LNCAP (cell line): Measurements from ENCODE around the gene CTBP1.

Experiments used
- TF ChIP-seq, protein P1 (sequence below): fragments of 450-650 bp; IDR thresholded peaks from 2 replicates; pipeline ENCODE4 v1.5.1; 2017; ENCODE audit warnings: mild to moderate bottlenecking

CTBP1 gene

GRCh38 chr4:1205586-1206298 is 43.2 kb downstream of the CTBP1 start:
- TF ChIP-seq, protein P1, sequence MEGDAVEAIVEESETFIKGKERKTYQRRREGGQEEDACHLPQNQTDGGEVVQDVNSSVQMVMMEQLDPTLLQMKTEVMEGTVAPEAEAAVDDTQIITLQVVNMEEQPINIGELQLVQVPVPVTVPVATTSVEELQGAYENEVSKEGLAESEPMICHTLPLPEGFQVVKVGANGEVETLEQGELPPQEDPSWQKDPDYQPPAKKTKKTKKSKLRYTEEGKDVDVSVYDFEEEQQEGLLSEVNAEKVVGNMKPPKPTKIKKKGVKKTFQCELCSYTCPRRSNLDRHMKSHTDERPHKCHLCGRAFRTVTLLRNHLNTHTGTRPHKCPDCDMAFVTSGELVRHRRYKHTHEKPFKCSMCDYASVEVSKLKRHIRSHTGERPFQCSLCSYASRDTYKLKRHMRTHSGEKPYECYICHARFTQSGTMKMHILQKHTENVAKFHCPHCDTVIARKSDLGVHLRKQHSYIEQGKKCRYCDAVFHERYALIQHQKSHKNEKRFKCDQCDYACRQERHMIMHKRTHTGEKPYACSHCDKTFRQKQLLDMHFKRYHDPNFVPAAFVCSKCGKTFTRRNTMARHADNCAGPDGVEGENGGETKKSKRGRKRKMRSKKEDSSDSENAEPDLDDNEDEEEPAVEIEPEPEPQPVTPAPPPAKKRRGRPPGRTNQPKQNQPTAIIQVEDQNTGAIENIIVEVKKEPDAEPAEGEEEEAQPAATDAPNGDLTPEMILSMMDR, result no peak

DNA sequence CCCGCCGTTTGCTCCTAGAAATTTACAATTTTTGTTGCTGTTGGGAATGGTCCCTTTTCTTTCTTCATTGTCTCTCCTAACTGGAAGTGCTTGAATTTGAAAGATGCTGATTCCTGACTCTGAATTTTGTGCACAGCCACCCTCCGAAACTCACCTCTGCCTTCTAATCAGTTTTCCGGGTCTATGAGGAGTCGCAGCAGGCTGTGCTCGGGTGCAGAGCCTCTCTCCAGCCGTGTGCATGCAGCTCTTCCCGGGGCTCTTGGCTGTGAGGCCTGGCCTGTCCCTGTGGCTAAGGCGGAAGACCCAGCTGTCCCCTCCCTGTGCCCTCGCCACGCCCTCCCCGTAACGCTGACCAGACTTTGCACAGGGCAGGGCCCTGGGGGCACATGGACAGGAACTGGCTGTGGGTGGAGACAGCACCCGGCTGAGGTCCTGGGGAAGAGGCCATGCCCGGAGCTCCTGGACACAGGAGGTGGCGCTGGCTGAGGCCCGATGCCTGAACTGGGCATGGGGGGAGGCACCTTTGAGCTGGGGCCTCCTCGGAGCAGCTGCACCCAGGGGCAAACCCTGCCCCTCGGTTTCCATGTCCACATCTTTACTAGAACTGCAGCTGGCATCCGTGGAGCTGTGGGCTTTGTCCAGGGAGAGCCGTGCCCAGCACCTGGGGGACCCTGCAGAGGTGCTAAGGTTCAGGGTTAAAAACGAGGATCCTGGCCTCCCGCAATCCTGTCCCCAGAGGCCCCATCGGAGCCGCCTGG is 43.9 kb downstream of the CTBP1 start:
- TF ChIP-seq, protein P1, result no peak

DNA sequence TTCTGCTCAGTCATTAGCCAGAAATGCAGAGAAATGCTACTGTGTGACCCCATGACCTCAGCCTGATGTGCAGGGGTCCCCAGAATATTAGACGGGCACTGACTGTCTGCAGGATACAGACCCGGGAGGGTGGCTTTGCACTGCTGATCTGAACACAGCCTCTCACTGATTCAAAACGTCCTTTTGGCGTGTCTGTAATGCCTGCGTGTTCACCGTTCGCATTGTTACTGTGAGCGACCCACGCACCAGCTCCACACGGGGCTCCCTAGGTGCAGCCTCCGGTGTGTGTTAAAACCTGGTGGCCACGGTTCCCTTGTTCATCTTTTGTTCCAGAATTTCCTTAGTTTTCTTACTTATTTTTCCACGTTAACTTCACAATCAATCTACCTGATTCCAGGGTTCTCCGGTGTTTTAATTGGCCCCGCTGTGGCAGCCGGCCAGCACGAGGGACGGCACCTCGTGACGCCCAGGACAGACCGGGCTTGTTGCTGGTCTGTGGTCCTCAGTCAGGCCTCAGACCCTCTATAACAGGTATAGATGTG is 44.6 kb downstream of the CTBP1 start:
- TF ChIP-seq, protein P1, result no peak

- TF ChIP-seq, protein P1, result no peak
These were observed 45.8 kb downstream of the CTBP1 start for GRCh38 chr4:1203026-1203616.

- TF ChIP-seq, protein P1, result no peak
These were observed 46.4 kb downstream of the CTBP1 start for GRCh38 chr4:1202526-1203011.

GRCh38 chr4:1201851-1202525 is 46.9 kb downstream of the CTBP1 start:
- TF ChIP-seq, protein P1, result no peak
